Thoracic aorta (tissue), 2 donors: Measurements from ENCODE around the gene SEC16B. TPM values are rescaled to one million over a fixed set of nuclear protein-coding genes. Genes with fewer than 3 reads are reported as not detected.
A peak's percentile ranks its signal among the peaks of the same experiment; 100 is the strongest.

Experiments used
- ATAC-seq: fragments of 150-250 bp; one replicate; pipeline ENCODE4 v1.8.0; 2017; ENCODE audit warnings: low read depth; ENCODE audit not compliant: insufficient number of reproducible peaks, low FRiP score
- DNase-seq: peaks from one replicate; pipeline ENCODE4 v3.0.0-alpha.2; 2020; ENCODE audit warnings: low spot score
- H3K27ac ChIP-seq, 2 donors: fragments of 200-600 bp; sonication (generic); 1 replicate in 1 of 2; 2 replicates in 1 of 2; pipeline ENCODE4 v1.5.1; 2016; ENCODE audit warnings: mild to moderate bottlenecking in 2 of 2, moderate library complexity in 2 of 2
- H3K27me3 ChIP-seq: fragments of 200-600 bp; sonication (generic); replicated peaks from 2 replicates; pipeline ENCODE4 v1.6.0; 2016; ENCODE audit warnings: mild to moderate bottlenecking; ENCODE audit not compliant: insufficient read depth
- H3K36me3 ChIP-seq: fragments of 200-600 bp; sonication (generic); one replicate; pipeline ENCODE4 v1.5.1; 2016
- H3K4me1 ChIP-seq, 2 donors: fragments of 200-600 bp; sonication (generic); 1 replicate in 1 of 2; 2 replicates in 1 of 2; pipeline versions ENCODE4 v1.5.1 to v1.6.0; 2016; ENCODE audit warnings: low read depth in 2 of 2, mild to moderate bottlenecking in 1 of 2; ENCODE audit not compliant: control insufficient read depth in 1 of 2
- H3K4me3 ChIP-seq: fragments of 200-600 bp; sonication (generic); 2 replicates; pipeline ENCODE4 v1.5.1; 2016; ENCODE audit warnings: mild to moderate bottlenecking
- H3K9me3 ChIP-seq: fragments of 200-600 bp; sonication (generic); 2 replicates; pipeline ENCODE4 v1.5.1; 2016
- total RNA-seq, 2 donors: library from RNA; depleted of rRNA; stranded (reverse); fragments of >200 nt; gene quantifications; one replicate each; pipeline versions ENCODE4 v1.1.0 to v1.2.3, GENCODE V29; 2016
- TF ChIP-seq, protein P1 (sequence below): fragments of 200-600 bp; sonication (generic); IDR thresholded peaks from one replicate; pipeline ENCODE4 v1.5.1; 2019; ENCODE audit warnings: antibody characterized with exemption

The SEC16B gene
- total RNA-seq, 2 donors from 2014 or later: 4.2 to 6.8 TPM

GRCh38 chr1:177945943-177946650, 23.8 kb downstream of the SEC16B start:
- no peak for ATAC-seq
- TF ChIP-seq, protein P1, sequence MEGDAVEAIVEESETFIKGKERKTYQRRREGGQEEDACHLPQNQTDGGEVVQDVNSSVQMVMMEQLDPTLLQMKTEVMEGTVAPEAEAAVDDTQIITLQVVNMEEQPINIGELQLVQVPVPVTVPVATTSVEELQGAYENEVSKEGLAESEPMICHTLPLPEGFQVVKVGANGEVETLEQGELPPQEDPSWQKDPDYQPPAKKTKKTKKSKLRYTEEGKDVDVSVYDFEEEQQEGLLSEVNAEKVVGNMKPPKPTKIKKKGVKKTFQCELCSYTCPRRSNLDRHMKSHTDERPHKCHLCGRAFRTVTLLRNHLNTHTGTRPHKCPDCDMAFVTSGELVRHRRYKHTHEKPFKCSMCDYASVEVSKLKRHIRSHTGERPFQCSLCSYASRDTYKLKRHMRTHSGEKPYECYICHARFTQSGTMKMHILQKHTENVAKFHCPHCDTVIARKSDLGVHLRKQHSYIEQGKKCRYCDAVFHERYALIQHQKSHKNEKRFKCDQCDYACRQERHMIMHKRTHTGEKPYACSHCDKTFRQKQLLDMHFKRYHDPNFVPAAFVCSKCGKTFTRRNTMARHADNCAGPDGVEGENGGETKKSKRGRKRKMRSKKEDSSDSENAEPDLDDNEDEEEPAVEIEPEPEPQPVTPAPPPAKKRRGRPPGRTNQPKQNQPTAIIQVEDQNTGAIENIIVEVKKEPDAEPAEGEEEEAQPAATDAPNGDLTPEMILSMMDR: peak; percentile 68
- no peaks in the 10 kb centered on the region for H3K36me3 ChIP-seq
- no peak for DNase-seq
- H3K27ac ChIP-seq: no peak overlapping the region
- no peaks in the 10 kb centered on the region for H3K9me3 ChIP-seq
- no peaks in the 10 kb centered on the region for H3K4me1 ChIP-seq
- H3K27me3 ChIP-seq: no peaks in the 10 kb centered on the region
- H3K4me3 ChIP-seq: no peak overlapping the region

- DNase-seq: no peak
Measured at GRCh38 chr1:177944016-177944949, 25.6 kb downstream of the SEC16B start.

DNA sequence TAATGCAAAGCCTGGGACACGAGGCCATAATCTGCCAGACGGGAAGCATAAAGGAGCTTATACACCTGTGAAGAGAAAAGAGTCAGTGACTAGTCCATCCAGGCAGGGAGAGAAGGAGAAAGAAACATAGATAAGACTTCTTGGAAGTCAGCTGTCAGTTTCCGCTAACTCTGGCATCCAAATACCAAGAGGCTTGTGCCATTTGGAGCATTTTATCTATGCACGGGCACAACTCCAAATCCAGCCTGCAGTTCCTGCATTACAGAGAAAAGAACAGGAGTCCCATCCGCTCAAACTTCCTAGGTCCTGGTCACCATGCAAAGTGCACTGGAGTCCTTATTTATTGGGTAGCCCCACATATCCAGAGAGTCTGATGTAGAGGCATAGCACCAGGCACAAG, 27.9 kb downstream of the SEC16B start:
- H3K36me3 ChIP-seq: no peaks in the 10 kb centered on the region
- DNase-seq (no peak), ATAC-seq (no peak)
- TF ChIP-seq, protein P1: no peak
- no peak overlapping the region for H3K27ac ChIP-seq
- no peak overlapping the region for H3K4me3 ChIP-seq
- no peaks in the 10 kb centered on the region for H3K27me3 ChIP-seq
- H3K4me1 ChIP-seq: no peaks in the 10 kb centered on the region
- no peaks in the 10 kb centered on the region for H3K9me3 ChIP-seq

More at GRCh38 chr1:177944016-177944949, 25.6 kb downstream of the SEC16B start:
- Histone ChIP-seq H3K27me3 (no peaks in the 10 kb centered on the region), H3K36me3 (no peaks in the 10 kb centered on the region), H3K27ac (no peak overlapping the region), H3K9me3 (no peaks in the 10 kb centered on the region), H3K4me1 (no peaks in the 10 kb centered on the region), H3K4me3 (no peak overlapping the region)
- TF ChIP-seq, protein P1: no peak
- ATAC-seq: no peak

- DNase-seq (no peak), ATAC-seq (no peak)
- H3K27me3 ChIP-seq: no peaks in the 10 kb centered on the region
- TF ChIP-seq, protein P1: no peak
- H3K4me3 ChIP-seq: no peak overlapping the region
- H3K9me3 ChIP-seq: no peaks in the 10 kb centered on the region
- no peaks in the 10 kb centered on the region for H3K36me3 ChIP-seq
- H3K4me1 ChIP-seq: no peaks in the 10 kb centered on the region
- no peak overlapping the region for H3K27ac ChIP-seq
Measured at GRCh38 chr1:177940682-177941081, 29.2 kb downstream of the SEC16B start.

GRCh38 chr1:177937931-177938330, 31.9 kb downstream of the SEC16B start:
- H3K9me3 ChIP-seq: no peaks in the 10 kb centered on the region

More at GRCh38 chr1:177937931-177938330, 31.9 kb downstream of the SEC16B start:
- no peak overlapping the region for H3K27ac ChIP-seq
- ATAC-seq (no peak), DNase-seq (no peak)
- no peaks in the 10 kb centered on the region for H3K27me3 ChIP-seq
- H3K36me3 ChIP-seq: no peaks in the 10 kb centered on the region
- H3K4me3 ChIP-seq: no peak overlapping the region
- TF ChIP-seq, protein P1: no peak
- H3K4me1 ChIP-seq: no peaks in the 10 kb centered on the region
